T47D (cell line): Measurements from ENCODE around the gene HIRIP3.

Source experiments
- DNase-seq, 2 experiments: peaks; one replicate each; pipeline versions ENCODE4 v3.0.0 to v3.0.0-alpha.2; 2011 to 2012; ENCODE audit warnings: low read depth in 1 of 2, low spot score in 1 of 2
- JUND ChIP-seq: IDR thresholded peaks from 2 replicates; pipeline ENCODE4 v1.6.1; 2012; ENCODE audit warnings: low read depth
- in situ Hi-C: cut with HindIII; loops from 2 replicates; pipeline ENCODE4 v1.10.0; 2016; ENCODE audit warnings: low sequenced_read_pairs, low pct_unique_long_range_greater_than_20kb

The HIRIP3 gene

DNA sequence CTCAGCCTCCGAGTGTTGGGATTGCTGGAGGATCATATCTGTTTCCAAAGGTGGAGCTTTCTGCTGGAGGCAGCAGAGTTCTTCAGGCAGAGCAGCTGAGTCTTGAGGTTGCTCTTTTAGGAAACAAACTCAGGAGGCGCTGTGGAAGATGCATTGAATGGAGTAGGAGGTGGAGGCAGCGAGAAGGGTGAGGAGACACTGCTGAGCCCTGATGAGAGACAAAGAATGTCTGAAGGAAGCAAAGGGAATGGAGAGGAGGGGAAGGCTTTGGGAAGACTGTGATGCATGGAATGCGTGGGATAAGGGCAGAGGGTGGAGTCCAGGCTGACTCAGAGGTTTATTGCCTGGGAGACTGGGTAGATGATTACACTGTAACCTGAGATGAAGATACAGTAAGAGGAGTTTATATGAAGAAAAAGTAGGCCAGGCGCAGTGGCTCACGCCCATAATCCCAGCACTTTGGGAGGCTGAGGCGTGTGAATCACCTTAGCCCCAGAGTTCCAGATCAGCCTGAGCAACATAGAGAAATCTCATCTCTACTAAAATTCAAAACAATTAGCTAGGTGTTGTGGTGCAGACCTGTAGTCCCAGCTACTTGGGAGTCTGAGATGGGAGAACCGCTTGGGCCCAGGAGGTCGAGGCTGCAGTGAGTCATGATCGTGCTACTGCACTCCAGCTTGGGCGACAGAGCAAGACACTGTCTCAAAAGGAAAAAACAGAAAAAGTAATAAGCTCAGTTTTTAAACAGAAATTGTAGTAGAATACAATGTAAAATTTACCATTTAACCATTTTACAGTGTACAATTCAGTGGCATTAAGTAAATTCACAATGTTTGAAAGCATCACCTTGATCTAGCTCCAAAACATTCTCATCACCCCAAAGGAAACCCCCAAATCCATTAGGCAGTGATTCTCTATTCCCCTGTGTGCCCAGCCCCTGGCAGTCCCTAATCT lies 51.3 kb downstream of the HIRIP3 start:
- peak in 1 of 2 experiments; percentile 89 for DNase-seq
- TF ChIP-seq JUND: no peak
- in situ Hi-C loops: no loop called here
